GM19397 (cell line): ENCODE data around the gene CLNS1A.
A peak's percentile ranks its signal among the peaks of the same experiment; 100 is the strongest.
"Not testable (repeated sequence)": the region's sequence is repeated elsewhere in the genome, so short reads cannot be mapped to it uniquely, and the experiment has no call there.

Experiments
- ATAC-seq: cut with Tn5 transposase; IDR thresholded peaks from one replicate; pipeline ENCODE4 v1.9.1; 2021; ENCODE audit warnings: mild to moderate bottlenecking, moderate library complexity; ENCODE audit not compliant: unreplicated experiment

CLNS1A gene

GRCh38 chr11:77637345-77638165, at the start of gene CLNS1A:
CLNS1A (minus strand) TSS chr11:77637794; CDS start chr11:77637714, 80 bp downstream.
- peak; percentile 93 for ATAC-seq

GRCh38 chr11:77687088-77687487, 49.5 kb upstream of the CLNS1A start:
- no peak for ATAC-seq

- ATAC-seq: no peak
Observed at GRCh38 chr11:77677138-77677537, 39.5 kb upstream of the CLNS1A start.

GRCh38 chr11:77672264-77672663, 34.7 kb upstream of the CLNS1A start:
- no peak for ATAC-seq

GRCh38 chr11:77669848-77670511, 32.4 kb upstream of the CLNS1A start:
- ATAC-seq: no peak

GRCh38 chr11:77668760-77669159, 31.2 kb upstream of the CLNS1A start:
- ATAC-seq: no peak

GRCh38 chr11:77665240-77665965, 27.8 kb upstream of the CLNS1A start:
- ATAC-seq: no peak

- no peak for ATAC-seq
Observed at GRCh38 chr11:77661670-77662069, 24.1 kb upstream of the CLNS1A start.

GRCh38 chr11:77660947-77661346, 23.4 kb upstream of the CLNS1A start:
- ATAC-seq: no peak

GRCh38 chr11:77658213-77659013, 20.8 kb upstream of the CLNS1A start:
- ATAC-seq: no peak

- ATAC-seq: no peak
Observed at GRCh38 chr11:77656362-77656761, 18.8 kb upstream of the CLNS1A start.

- no peak for ATAC-seq
Observed at GRCh38 chr11:77654770-77655434, 17.3 kb upstream of the CLNS1A start.

- no peak for ATAC-seq
Observed at GRCh38 chr11:77650123-77650522, 12.5 kb upstream of the CLNS1A start.

GRCh38 chr11:77647654-77648305, 10.2 kb upstream of the CLNS1A start:
- no peak for ATAC-seq

GRCh38 chr11:77644887-77645286, 7.3 kb upstream of the CLNS1A start:
- ATAC-seq: no peak

- ATAC-seq: no peak
Observed at GRCh38 chr11:77642228-77642627, 4.6 kb upstream of the CLNS1A start.

- ATAC-seq: no peak
Observed at GRCh38 chr11:77636731-77637344, 756 bp downstream of the CLNS1A start.

- not testable (repeated sequence) for ATAC-seq
Observed at GRCh38 chr11:77633926-77634325, 3.7 kb downstream of the CLNS1A start.

- ATAC-seq: no peak
Observed at GRCh38 chr11:77630157-77630710, 7.4 kb downstream of the CLNS1A start.
